ENCODE measurements around the gene TBATA.

The TBATA gene

DNA sequence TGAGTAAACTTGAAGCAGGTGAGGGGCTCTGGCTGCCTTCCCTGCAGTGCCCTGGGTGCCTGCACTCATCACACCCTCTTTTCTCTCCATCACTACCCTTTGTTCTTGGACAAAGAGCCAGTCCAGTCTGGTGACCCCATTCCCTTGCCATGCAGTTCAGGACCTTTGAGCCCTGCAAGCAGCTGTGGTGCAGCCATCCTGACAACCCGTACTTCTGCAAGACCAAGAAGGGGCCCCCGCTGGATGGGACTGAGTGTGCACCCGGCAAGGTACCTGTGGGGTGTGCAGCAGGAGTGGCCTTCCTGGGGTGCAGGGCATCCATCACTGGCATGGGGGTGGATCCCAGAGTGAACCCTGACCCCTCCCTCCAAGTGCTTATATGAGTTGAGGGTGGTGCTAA, 48.7 kb downstream of the TBATA start:
- no peak for DNase-seq (ENCODE audit: low read depth)
- no peak overlapping the region for H3K4me3 ChIP-seq (ENCODE audit: low read depth, low read length)
- TF ChIP-seq, protein P1, sequence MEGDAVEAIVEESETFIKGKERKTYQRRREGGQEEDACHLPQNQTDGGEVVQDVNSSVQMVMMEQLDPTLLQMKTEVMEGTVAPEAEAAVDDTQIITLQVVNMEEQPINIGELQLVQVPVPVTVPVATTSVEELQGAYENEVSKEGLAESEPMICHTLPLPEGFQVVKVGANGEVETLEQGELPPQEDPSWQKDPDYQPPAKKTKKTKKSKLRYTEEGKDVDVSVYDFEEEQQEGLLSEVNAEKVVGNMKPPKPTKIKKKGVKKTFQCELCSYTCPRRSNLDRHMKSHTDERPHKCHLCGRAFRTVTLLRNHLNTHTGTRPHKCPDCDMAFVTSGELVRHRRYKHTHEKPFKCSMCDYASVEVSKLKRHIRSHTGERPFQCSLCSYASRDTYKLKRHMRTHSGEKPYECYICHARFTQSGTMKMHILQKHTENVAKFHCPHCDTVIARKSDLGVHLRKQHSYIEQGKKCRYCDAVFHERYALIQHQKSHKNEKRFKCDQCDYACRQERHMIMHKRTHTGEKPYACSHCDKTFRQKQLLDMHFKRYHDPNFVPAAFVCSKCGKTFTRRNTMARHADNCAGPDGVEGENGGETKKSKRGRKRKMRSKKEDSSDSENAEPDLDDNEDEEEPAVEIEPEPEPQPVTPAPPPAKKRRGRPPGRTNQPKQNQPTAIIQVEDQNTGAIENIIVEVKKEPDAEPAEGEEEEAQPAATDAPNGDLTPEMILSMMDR (IDR thresholded peaks at IDR 0.05; ENCODE audit: low read depth, low read length): no peak
- no peak for TF ChIP-seq MAX (IDR thresholded peaks at IDR 0.05; ENCODE audit: low read depth, low read length)
- TF ChIP-seq POLR2A (IDR thresholded peaks at IDR 0.05; ENCODE audit: extremely low read depth, insufficient read length): no peak
- no peak for TF ChIP-seq MYC (IDR thresholded peaks at IDR 0.05; ENCODE audit: low read depth, low read length)

DNA sequence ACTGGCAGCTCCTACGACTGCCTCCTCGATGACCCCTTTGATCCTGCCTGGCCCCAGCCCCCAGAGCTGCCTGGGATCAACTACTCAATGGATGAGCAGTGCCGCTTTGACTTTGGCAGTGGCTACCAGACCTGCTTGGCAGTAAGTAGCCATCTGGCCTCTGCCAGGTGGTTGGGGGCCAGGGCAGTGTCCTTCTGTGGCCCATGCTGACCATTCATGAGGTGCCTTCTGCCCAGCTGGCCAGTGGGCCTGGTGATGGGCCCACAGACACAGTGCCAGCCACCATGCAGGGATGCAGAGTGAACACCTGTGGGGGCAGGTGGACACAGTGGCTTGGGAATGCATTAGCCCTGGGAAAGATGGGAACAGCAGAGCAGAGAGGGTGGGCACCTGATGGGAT, 50.0 kb downstream of the TBATA start:
- TF ChIP-seq MYC (IDR thresholded peaks at IDR 0.05; ENCODE audit: low read depth, low read length): no peak
- no peak for DNase-seq (ENCODE audit: low read depth)
- no peak overlapping the region for H3K4me3 ChIP-seq (ENCODE audit: low read depth, low read length)

GRCh38 chr10:70733051-70733450, 52.1 kb downstream of the TBATA start:
- H3K4me3 ChIP-seq (ENCODE audit: low read depth, low read length): no peak overlapping the region
- DNase-seq (ENCODE audit: low read depth): no peak
- TF ChIP-seq MYC (IDR thresholded peaks at IDR 0.05; ENCODE audit: low read depth, low read length) (no peak), POLR2A (IDR thresholded peaks at IDR 0.05; ENCODE audit: extremely low read depth, insufficient read length) (no peak), MAX (IDR thresholded peaks at IDR 0.05; ENCODE audit: low read depth, low read length) (no peak)
- TF ChIP-seq, protein P1 (IDR thresholded peaks at IDR 0.05; ENCODE audit: low read depth, low read length): no peak

DNA sequence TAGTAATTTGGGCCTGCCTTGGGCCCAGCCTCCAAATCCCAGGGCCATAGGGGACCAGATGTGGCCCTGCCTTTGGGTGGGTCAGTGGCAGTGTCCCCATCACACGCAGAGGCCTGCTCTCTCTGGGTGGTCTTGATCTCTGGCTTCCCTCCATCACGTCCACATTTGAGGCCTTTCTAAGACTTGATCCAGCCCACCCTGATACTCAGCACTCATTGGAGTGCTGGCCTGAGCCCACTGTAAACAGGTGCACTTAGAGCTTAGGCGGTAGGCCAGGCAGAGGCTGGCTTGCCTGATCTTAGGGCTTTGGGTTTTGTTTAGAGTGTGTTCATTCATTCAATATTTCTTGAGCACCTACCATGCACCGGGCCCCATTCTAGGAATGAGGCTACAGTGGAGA, 52.6 kb downstream of the TBATA start:
- no peak overlapping the region for H3K4me3 ChIP-seq (ENCODE audit: low read depth, low read length)
- TF ChIP-seq MYC (IDR thresholded peaks at IDR 0.05; ENCODE audit: low read depth, low read length): no peak
- no peak for TF ChIP-seq POLR2A (IDR thresholded peaks at IDR 0.05; ENCODE audit: extremely low read depth, insufficient read length)
- TF ChIP-seq MAX (IDR thresholded peaks at IDR 0.05; ENCODE audit: low read depth, low read length): no peak
- TF ChIP-seq, protein P1 (IDR thresholded peaks at IDR 0.05; ENCODE audit: low read depth, low read length): no peak
- no peak for DNase-seq (ENCODE audit: low read depth)

GRCh38 chr10:70730955-70731354, 54.2 kb downstream of the TBATA start:
- no peak for DNase-seq (ENCODE audit: low read depth)
- TF ChIP-seq POLR2A (IDR thresholded peaks at IDR 0.05; ENCODE audit: extremely low read depth, insufficient read length) (no peak), MYC (IDR thresholded peaks at IDR 0.05; ENCODE audit: low read depth, low read length) (no peak), MAX (IDR thresholded peaks at IDR 0.05; ENCODE audit: low read depth, low read length) (no peak)
- TF ChIP-seq, protein P1 (IDR thresholded peaks at IDR 0.05; ENCODE audit: low read depth, low read length): no peak
- H3K4me3 ChIP-seq (ENCODE audit: low read depth, low read length): no peak overlapping the region

DNA sequence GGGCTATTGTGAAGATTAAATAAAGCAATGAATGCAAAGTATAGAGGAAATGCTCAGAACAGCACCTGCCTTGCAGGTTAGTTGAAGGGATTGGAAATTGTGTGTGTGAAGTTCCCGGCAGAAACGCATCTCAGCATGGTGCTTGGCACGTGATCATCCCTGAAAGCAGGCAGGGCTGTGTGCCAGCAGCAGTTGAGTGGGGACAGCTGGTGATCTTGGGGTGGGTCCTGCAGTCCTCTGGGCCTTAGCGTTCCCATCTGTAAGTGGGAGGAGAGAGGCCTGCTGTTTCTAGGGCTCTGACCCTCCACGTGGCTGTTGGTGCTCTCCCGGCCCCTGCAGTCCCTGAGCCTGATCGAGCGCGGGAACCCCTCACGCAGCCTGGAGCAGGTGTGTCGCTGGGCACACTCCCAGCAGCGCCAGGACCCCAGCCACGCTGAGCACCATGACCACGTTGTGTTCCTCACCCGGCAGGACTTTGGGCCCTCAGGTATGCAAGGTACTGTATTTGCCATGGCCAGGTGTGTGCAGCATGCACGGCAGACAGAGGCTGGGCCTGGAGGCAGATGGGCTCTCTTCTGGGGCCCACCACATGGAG, 55.3 kb downstream of the TBATA start:
- no peak overlapping the region for H3K4me3 ChIP-seq (ENCODE audit: low read depth, low read length)
- DNase-seq (ENCODE audit: low read depth): no peak
- TF ChIP-seq, protein P1 (IDR thresholded peaks at IDR 0.05; ENCODE audit: low read depth, low read length): no peak
- TF ChIP-seq MYC (IDR thresholded peaks at IDR 0.05; ENCODE audit: low read depth, low read length): no peak
- no peak for TF ChIP-seq MAX (IDR thresholded peaks at IDR 0.05; ENCODE audit: low read depth, low read length)
- TF ChIP-seq POLR2A (IDR thresholded peaks at IDR 0.05; ENCODE audit: extremely low read depth, insufficient read length): no peak
